Upper lobe of right lung (tissue), 1 donor: ENCODE data around the gene ELOVL7. TPM values are rescaled to one million over a fixed set of nuclear protein-coding genes. Genes with fewer than 3 reads are reported as not detected.
"Not testable (repeated sequence)": the region's sequence is repeated elsewhere in the genome, so short reads cannot be mapped to it uniquely, and the experiment has no call there.

Experiments used
- ATAC-seq: fragments of 200-7000 bp; cut with Tn5 transposase; one replicate; pipeline ENCODE4 v1.9.1; 2020; ENCODE audit warnings: mild to moderate bottlenecking, moderate library complexity
- DNase-seq: peaks from one replicate; pipeline ENCODE4 v3.0.0-alpha.2; 2020
- H3K27ac ChIP-seq: fragments of 200-600 bp; one replicate; pipeline ENCODE4 v1.8.0; 2022
- H3K27me3 ChIP-seq: fragments of 200-600 bp; one replicate; pipeline ENCODE4 v1.8.0; 2022; ENCODE audit warnings: mild to moderate bottlenecking
- H3K36me3 ChIP-seq: fragments of 200-600 bp; one replicate; pipeline ENCODE4 v1.8.0; 2022
- H3K4me1 ChIP-seq: fragments of 200-600 bp; one replicate; pipeline ENCODE4 v1.8.0; 2022
- H3K4me3 ChIP-seq: fragments of 200-600 bp; one replicate; pipeline ENCODE4 v1.8.0; 2022; ENCODE audit warnings: mild to moderate bottlenecking
- H3K9me3 ChIP-seq: fragments of 200-600 bp; one replicate; pipeline ENCODE4 v1.8.0; 2022
- intact Hi-C: fragments of 100-400 bp; cut with DNase I; formaldehyde crosslinking; loops from one replicate; pipeline ENCODE4 v1.11.0; 2022
- total RNA-seq: library from RNA; stranded (reverse); fragmentation: NEBNext Ultra II Directional; extraction: Animal tissue kit (Norgen Biotek cat#: 25700); gene quantifications from one replicate; pipeline ENCODE4 v1.2.1, GENCODE V29; 2021
- TF ChIP-seq, protein P1 (sequence below): fragments of 200-600 bp; IDR thresholded peaks from one replicate; pipeline ENCODE4 v1.8.0; 2022; ENCODE audit warnings: antibody characterized with exemption
- donor health status: DM: no; HTN: yes; CAD: no; lungs with severe emphysema.

Gene ELOVL7
- total RNA-seq, 1 donor from 2014 or later, result 8.2 TPM

GRCh38 chr5:60738933-60739332 lies 105.1 kb downstream of the ELOVL7 start:
- no peak overlapping the region for H3K4me3 ChIP-seq
- H3K27me3 ChIP-seq, result no peaks in the 10 kb centered on the region
- intact Hi-C loops, result no loop called here
- no peak for ATAC-seq
- no peak overlapping the region for H3K27ac ChIP-seq
- no peak for DNase-seq
- no peaks in the 10 kb centered on the region for H3K4me1 ChIP-seq
- H3K9me3 ChIP-seq, result no peaks in the 10 kb centered on the region
- no peaks in the 10 kb centered on the region for H3K36me3 ChIP-seq
- TF ChIP-seq, protein P1, sequence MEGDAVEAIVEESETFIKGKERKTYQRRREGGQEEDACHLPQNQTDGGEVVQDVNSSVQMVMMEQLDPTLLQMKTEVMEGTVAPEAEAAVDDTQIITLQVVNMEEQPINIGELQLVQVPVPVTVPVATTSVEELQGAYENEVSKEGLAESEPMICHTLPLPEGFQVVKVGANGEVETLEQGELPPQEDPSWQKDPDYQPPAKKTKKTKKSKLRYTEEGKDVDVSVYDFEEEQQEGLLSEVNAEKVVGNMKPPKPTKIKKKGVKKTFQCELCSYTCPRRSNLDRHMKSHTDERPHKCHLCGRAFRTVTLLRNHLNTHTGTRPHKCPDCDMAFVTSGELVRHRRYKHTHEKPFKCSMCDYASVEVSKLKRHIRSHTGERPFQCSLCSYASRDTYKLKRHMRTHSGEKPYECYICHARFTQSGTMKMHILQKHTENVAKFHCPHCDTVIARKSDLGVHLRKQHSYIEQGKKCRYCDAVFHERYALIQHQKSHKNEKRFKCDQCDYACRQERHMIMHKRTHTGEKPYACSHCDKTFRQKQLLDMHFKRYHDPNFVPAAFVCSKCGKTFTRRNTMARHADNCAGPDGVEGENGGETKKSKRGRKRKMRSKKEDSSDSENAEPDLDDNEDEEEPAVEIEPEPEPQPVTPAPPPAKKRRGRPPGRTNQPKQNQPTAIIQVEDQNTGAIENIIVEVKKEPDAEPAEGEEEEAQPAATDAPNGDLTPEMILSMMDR, result no peak

GRCh38 chr5:60738461-60738860 lies 105.6 kb downstream of the ELOVL7 start:
- H3K36me3 ChIP-seq, result no peaks in the 10 kb centered on the region
- H3K4me1 ChIP-seq, result no peaks in the 10 kb centered on the region
- no peaks in the 10 kb centered on the region for H3K9me3 ChIP-seq
- DNase-seq, result no peak
- intact Hi-C loops, result no loop called here
- no peak for ATAC-seq
- H3K27me3 ChIP-seq, result no peaks in the 10 kb centered on the region
- H3K4me3 ChIP-seq, result no peak overlapping the region
- H3K27ac ChIP-seq, result no peak overlapping the region
- TF ChIP-seq, protein P1, result no peak

GRCh38 chr5:60730858-60731257 lies 113.2 kb downstream of the ELOVL7 start:
- H3K9me3 ChIP-seq, H3K4me3 ChIP-seq, H3K4me1 ChIP-seq, ATAC-seq, H3K36me3 ChIP-seq, DNase-seq, intact Hi-C loops, H3K27me3 ChIP-seq, H3K27ac ChIP-seq: not testable (repeated sequence)

DNA sequence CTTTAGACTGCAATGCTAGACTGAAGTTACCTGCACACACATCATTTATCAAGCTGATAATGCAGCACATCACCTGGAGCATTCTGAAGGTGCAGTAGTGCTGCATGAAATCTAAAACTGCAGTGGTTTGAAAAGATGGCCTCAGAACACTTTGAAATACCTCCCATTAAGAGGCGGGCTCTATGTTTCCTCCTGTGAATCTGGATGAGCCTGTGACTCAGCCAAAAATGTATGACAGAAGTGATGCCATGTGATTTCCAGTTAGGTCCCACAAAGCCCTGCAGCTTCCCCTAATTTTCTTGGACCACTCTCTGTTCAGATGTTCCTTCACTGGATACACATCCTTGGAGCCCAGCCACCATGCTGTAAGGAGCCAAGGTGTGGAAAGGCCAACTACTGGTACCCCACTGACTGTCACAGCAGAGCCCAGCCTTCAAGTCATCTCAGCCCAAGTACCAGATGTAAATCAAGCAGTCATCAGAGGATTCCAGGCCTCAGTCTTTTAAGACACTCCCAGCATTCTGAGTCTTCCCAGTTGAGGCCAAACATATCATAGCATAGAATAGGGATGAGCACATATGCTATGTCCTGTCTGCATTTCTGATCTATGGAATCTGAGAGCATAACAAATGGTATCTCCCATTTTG lies 116.9 kb downstream of the ELOVL7 start:
- ATAC-seq (no peak), DNase-seq (no peak)
- Histone ChIP-seq H3K27ac (no peak overlapping the region), H3K27me3 (peaks cover 7% of the 10 kb centered on the region), H3K9me3 (no peaks in the 10 kb centered on the region), H3K4me1 (no peaks in the 10 kb centered on the region), H3K4me3 (no peak overlapping the region), H3K36me3 (no peaks in the 10 kb centered on the region)
- TF ChIP-seq, protein P1, result no peak
- intact Hi-C loops, result no loop called here

DNA sequence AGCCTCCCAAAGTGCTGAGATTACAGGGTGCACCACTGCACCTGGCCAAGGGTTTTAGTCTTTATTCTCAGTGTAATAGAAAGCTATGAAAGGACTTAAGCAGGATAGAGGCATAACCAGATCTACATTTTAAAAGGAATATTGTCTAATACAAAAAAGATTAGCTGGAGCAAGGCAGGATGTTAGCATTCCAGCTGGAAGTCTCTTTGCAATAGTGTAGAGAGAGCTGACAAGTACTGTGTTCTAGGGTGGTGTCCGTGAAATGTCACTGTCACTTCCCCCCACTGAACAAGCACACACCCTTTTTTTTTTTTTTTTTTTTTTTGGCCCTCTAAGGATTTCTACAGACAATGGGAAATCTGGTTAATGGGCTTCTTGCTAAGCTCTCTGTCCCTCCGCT lies 119.9 kb downstream of the ELOVL7 start:
- Histone ChIP-seq H3K4me3 (no peak overlapping the region), H3K9me3 (no peaks in the 10 kb centered on the region), H3K27me3 (peaks cover 2% of the 10 kb centered on the region), H3K36me3 (no peaks in the 10 kb centered on the region), H3K4me1 (no peaks in the 10 kb centered on the region), H3K27ac (no peak overlapping the region)
- TF ChIP-seq, protein P1, result no peak
- ATAC-seq, result no peak
- intact Hi-C loops, result no loop called here
- DNase-seq, result no peak

DNA sequence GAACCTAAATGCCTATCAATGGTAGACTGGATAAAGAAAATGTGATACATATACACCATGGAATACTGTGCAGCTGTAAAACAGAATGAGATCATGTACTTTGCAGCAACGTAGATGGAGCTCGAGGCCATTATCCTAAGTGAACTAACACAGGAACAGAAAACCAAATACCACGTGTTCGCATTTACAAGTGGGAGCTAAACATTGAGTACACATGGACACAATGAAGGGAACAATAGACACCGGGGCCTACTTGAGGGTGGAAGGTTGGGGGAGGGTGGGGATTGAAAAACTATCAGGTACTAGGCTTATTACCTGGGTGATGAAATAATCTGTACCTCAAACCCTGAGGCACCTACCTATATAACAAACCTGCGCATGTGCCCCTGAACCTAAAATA lies 121.7 kb downstream of the ELOVL7 start:
- no peak overlapping the region for H3K27ac ChIP-seq
- no peaks in the 10 kb centered on the region for H3K4me1 ChIP-seq
- intact Hi-C loops, result no loop called here
- H3K36me3 ChIP-seq, result no peaks in the 10 kb centered on the region
- no peak overlapping the region for H3K4me3 ChIP-seq
- no peaks in the 10 kb centered on the region for H3K27me3 ChIP-seq
- TF ChIP-seq, protein P1, result no peak
- no peaks in the 10 kb centered on the region for H3K9me3 ChIP-seq
- ATAC-seq (no peak), DNase-seq (no peak)
